ENCODE measurements around the gene SYNE1. TPM values are rescaled to one million over a fixed set of nuclear protein-coding genes. Genes with fewer than 3 reads are reported as not detected.

Gene SYNE1
- polyA plus RNA-seq, 2 of the 4 experiments (the other 2 are of a cell fraction): 10.5 to 28.5 TPM

DNA sequence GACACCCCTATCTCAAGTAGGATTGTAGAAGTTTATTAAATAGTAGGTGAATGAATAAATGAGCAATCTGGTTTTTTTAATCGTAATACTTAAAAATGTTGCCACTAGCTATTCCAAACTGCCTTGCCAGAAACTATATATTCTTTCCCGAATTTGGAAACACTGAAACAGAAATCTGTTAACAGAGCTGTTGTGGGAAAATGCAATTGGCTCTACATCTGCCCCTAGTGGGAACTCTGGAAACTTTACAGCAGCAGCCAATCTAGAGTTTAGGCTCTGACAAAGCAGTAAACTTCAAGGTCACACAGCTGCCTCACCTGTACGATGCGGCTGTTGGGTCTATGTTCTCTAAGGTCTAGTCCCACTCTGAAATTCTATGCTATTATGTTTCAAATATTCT, 41.7 kb downstream of the SYNE1 start:
- DNase-seq (ENCODE audit: low read depth in 1 of 2, low spot score in 1 of 2): peak in 1 of 2 experiments; percentile 10

DNA sequence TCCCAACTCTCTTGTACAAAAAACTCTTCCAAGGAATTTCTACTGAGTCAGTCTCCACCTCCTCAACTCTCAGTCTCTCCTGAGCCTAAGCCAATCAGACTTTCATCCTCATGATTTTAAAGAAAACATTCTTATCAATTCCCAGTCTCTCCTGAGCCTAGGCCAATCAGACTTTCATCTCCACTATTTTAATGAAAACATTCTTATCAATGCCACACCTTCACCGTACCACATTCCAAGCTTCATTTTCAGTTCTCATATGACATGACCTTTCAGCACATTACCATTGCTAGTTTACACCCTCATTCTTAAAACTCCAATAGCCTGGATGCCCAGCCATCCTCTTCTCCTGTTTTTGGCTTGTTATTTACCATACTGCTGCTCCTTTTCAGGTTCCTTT, 42.5 kb downstream of the SYNE1 start:
- Histone ChIP-seq H3K4me2 (no peak overlapping the region), H3K27ac (no peak overlapping the region), H3K4me1 (no peaks in the 10 kb centered on the region), H3K9me3 (no peaks in the 10 kb centered on the region), H3K4me3 (no peak overlapping the region)
- ChIA-PET CTCF (interaction anchor here (0.8 kb wide), 1 partner anchor 43 kb away, joined by 3 read pairs; no protein-coding TSS in a partner anchor), POLR2A (no interaction called here)
- 67% methylated on average over 1 of the region's 1 CpG for WGBS (ENCODE audit: missing lambda C conversion rate)
- TF ChIP-seq, protein P1, sequence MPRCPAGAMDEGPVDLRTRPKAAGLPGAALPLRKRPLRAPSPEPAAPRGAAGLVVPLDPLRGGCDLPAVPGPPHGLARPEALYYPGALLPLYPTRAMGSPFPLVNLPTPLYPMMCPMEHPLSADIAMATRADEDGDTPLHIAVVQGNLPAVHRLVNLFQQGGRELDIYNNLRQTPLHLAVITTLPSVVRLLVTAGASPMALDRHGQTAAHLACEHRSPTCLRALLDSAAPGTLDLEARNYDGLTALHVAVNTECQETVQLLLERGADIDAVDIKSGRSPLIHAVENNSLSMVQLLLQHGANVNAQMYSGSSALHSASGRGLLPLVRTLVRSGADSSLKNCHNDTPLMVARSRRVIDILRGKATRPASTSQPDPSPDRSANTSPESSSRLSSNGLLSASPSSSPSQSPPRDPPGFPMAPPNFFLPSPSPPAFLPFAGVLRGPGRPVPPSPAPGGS (IDR thresholded peaks at IDR 0.05): no peak
- TF ChIP-seq, protein P2, sequence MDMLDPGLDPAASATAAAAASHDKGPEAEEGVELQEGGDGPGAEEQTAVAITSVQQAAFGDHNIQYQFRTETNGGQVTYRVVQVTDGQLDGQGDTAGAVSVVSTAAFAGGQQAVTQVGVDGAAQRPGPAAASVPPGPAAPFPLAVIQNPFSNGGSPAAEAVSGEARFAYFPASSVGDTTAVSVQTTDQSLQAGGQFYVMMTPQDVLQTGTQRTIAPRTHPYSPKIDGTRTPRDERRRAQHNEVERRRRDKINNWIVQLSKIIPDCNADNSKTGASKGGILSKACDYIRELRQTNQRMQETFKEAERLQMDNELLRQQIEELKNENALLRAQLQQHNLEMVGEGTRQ (IDR thresholded peaks at IDR 0.05): no peak
- TF ChIP-seq JUN (IDR thresholded peaks at IDR 0.05): no peak
- no peak for TF ChIP-seq ZFP36 (IDR thresholded peaks at IDR 0.05; ENCODE audit: borderline replicate concordance, partially characterized antibody)
- no peak for TF ChIP-seq RNF2 (IDR thresholded peaks at IDR 0.05; ENCODE audit: borderline replicate concordance, low read depth)
- no peak for TF ChIP-seq POLR2A (IDR thresholded peaks at IDR 0.05; ENCODE audit: low read length)
- no peak for TF ChIP-seq MAZ (IDR thresholded peaks at IDR 0.05; ENCODE audit: borderline replicate concordance, low read depth, low read length)
- no peak for TF ChIP-seq NR3C1 (IDR thresholded peaks at IDR 0.05)
- TF ChIP-seq MYC (IDR thresholded peaks at IDR 0.05; ENCODE audit: borderline replicate concordance, low read length): no peak
- TF ChIP-seq, protein P3, sequence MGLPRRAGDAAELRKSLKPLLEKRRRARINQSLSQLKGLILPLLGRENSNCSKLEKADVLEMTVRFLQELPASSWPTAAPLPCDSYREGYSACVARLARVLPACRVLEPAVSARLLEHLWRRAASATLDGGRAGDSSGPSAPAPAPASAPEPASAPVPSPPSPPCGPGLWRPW (IDR thresholded peaks at IDR 0.05): no peak
- TF ChIP-seq RARB (CRISPR knock-in tag; IDR thresholded peaks at IDR 0.05): no peak
- TF ChIP-seq ZNF302 (CRISPR knock-in tag; IDR thresholded peaks at IDR 0.05): no peak
- TF ChIP-seq EHMT2 (IDR thresholded peaks at IDR 0.05; ENCODE audit: low read depth): no peak
- no peak for TF ChIP-seq HOXA7 (CRISPR knock-in tag; IDR thresholded peaks at IDR 0.05)
- TF ChIP-seq, protein P4, sequence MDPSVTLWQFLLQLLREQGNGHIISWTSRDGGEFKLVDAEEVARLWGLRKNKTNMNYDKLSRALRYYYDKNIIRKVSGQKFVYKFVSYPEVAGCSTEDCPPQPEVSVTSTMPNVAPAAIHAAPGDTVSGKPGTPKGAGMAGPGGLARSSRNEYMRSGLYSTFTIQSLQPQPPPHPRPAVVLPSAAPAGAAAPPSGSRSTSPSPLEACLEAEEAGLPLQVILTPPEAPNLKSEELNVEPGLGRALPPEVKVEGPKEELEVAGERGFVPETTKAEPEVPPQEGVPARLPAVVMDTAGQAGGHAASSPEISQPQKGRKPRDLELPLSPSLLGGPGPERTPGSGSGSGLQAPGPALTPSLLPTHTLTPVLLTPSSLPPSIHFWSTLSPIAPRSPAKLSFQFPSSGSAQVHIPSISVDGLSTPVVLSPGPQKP (IDR thresholded peaks at IDR 0.05; ENCODE audit: low read depth, low read length): no peak
- TF ChIP-seq SMC3 (IDR thresholded peaks at IDR 0.05): no peak
- no peak for ATAC-seq
- FAIRE-seq: no peak
- DNase-seq (ENCODE audit: low read depth in 1 of 2, low spot score in 1 of 2): no peak

More for the DNA sequence above, 41.7 kb downstream of the SYNE1 start:
- H3K4me3 ChIP-seq: no peak overlapping the region
- no peaks in the 10 kb centered on the region for H3K9me3 ChIP-seq
- H3K27ac ChIP-seq: no peak overlapping the region
- ChIA-PET CTCF (interaction anchor here (0.6 to 1.3 kb wide), 3 partner anchors 10 to 106 kb away, joined by 3 read pairs; no protein-coding TSS in a partner anchor), POLR2A (no interaction called here)
- no peak overlapping the region for H3K4me2 ChIP-seq
- H3K4me1 ChIP-seq: no peaks in the 10 kb centered on the region
- FAIRE-seq (no peak), ATAC-seq (peak; percentile 71 to 84; a peak in 5 of 6 replicates)
- 19% methylated on average over 4 of the region's 4 CpGs for WGBS (ENCODE audit: missing lambda C conversion rate)
- TF ChIP-seq CEBPB (IDR thresholded peaks at IDR 0.05): no peak
- TF ChIP-seq JUNB (IDR thresholded peaks at IDR 0.05): no peak
- no peak for TF ChIP-seq SREBF2 (IDR thresholded peaks at IDR 0.05)
- no peak for TF ChIP-seq FOXS1 (CRISPR knock-in tag; IDR thresholded peaks at IDR 0.05)
- no peak for TF ChIP-seq HEYL (CRISPR knock-in tag; IDR thresholded peaks at IDR 0.05)
- no peak for TF ChIP-seq HOXB5 (CRISPR knock-in tag; IDR thresholded peaks at IDR 0.05)
- no peak for TF ChIP-seq CBX2 (IDR thresholded peaks at IDR 0.05; ENCODE audit: borderline replicate concordance, low read depth)
- no peak for TF ChIP-seq MAZ (IDR thresholded peaks at IDR 0.05; ENCODE audit: borderline replicate concordance, low read depth, low read length)
- TF ChIP-seq POLR2A (IDR thresholded peaks at IDR 0.05; ENCODE audit: low read length): no peak
- no peak for TF ChIP-seq ZFP36 (IDR thresholded peaks at IDR 0.05; ENCODE audit: borderline replicate concordance, partially characterized antibody)
- TF ChIP-seq, protein P5, sequence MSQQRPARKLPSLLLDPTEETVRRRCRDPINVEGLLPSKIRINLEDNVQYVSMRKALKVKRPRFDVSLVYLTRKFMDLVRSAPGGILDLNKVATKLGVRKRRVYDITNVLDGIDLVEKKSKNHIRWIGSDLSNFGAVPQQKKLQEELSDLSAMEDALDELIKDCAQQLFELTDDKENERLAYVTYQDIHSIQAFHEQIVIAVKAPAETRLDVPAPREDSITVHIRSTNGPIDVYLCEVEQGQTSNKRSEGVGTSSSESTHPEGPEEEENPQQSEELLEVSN (IDR thresholded peaks at IDR 0.05; ENCODE audit: borderline replicate concordance, low read depth): no peak
- no peak for TF ChIP-seq ESRRA (IDR thresholded peaks at IDR 0.05; ENCODE audit: borderline replicate concordance, low read length)
- no peak for TF ChIP-seq MAFK (IDR thresholded peaks at IDR 0.05; ENCODE audit: partially characterized antibody)
- TF ChIP-seq JUN (IDR thresholded peaks at IDR 0.05): no peak
- TF ChIP-seq, protein P6, sequence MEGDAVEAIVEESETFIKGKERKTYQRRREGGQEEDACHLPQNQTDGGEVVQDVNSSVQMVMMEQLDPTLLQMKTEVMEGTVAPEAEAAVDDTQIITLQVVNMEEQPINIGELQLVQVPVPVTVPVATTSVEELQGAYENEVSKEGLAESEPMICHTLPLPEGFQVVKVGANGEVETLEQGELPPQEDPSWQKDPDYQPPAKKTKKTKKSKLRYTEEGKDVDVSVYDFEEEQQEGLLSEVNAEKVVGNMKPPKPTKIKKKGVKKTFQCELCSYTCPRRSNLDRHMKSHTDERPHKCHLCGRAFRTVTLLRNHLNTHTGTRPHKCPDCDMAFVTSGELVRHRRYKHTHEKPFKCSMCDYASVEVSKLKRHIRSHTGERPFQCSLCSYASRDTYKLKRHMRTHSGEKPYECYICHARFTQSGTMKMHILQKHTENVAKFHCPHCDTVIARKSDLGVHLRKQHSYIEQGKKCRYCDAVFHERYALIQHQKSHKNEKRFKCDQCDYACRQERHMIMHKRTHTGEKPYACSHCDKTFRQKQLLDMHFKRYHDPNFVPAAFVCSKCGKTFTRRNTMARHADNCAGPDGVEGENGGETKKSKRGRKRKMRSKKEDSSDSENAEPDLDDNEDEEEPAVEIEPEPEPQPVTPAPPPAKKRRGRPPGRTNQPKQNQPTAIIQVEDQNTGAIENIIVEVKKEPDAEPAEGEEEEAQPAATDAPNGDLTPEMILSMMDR (IDR thresholded peaks at IDR 0.05): no peak; the same call in 2 of the 3 replicates
- TF ChIP-seq PHF8 (IDR thresholded peaks at IDR 0.05; ENCODE audit: borderline replicate concordance, low read depth): no peak
- TF ChIP-seq ZNF302 (CRISPR knock-in tag; IDR thresholded peaks at IDR 0.05): no peak
- TF ChIP-seq, protein P4 (IDR thresholded peaks at IDR 0.05; ENCODE audit: low read depth, low read length): no peak
- TF ChIP-seq, protein P7, sequence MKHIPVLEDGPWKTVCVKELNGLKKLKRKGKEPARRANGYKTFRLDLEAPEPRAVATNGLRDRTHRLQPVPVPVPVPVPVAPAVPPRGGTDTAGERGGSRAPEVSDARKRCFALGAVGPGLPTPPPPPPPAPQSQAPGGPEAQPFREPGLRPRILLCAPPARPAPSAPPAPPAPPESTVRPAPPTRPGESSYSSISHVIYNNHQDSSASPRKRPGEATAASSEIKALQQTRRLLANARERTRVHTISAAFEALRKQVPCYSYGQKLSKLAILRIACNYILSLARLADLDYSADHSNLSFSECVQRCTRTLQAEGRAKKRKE (CRISPR knock-in tag; IDR thresholded peaks at IDR 0.05; ENCODE audit: low read depth): no peak

Data from A549 (cell line).